Fibroblast of skin of right biceps (primary cell): Measurements from ENCODE around the gene CBFB.
"Not testable (repeated sequence)": the region's sequence is repeated elsewhere in the genome, so short reads cannot be mapped to it uniquely, and the experiment has no call there.

Experiments
- DNase-seq: peaks from one replicate; pipeline ENCODE4 v3.0.0-alpha.2; 2013

Gene CBFB

DNA sequence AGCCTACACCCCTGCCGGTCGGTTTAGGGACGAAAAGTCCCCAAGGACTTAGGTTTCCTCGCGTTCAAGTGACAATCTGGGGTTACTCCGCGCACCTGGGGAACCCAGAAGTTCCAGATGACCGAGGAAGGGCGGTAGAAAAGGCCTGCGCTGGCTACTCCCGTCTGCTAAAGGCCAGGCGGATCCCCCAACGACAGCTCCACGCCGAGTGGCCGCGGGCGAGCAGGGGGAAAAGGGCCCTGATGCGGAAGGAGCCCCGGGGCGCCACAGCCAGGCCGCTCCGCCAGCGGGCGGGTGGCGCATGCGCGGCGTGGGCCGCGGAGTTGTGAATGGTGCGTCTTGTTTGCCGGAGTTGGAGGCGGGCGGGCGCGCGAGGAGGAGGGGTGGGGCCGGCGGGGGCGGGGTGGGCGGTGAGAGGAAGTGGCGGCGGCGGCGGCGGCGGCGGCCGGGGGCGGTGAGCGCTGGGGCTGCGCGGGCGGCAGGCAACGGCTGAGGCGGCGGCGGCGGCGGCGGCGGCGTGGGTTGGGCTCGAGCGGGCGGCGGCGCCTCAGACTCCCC lies at the start of gene CBFB:
TSS of gene CBFB (plus strand) at position 454 of the 558 bp plus-strand sequence. CDS start 259 bp downstream, outside the sequence.
- DNase-seq: peak; percentile 95

- DNase-seq: no peak
Measured at GRCh38 chr16:66983033-66983432, 45.9 kb upstream of the CBFB start.

DNA sequence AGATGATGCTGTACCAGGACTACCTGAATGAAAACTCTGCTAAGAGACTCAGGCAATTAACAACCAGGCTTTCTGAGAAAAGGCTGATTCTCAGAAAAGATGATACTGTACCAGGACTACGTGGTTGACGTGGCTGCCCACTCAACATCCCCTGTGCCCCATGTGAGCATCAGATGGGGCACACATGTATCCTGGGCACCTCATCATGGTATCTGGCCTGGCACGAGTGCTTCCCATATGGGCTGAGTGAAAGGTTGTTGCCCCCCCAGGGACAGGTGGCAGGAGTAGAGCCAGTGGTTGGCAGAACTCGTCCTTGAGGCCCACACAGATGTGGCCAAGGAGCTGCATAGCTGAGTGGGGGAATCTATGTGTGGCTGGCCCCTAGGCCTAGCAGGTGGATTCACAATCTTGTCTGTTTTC lies 44.0 kb upstream of the CBFB start:
- DNase-seq: no peak

- no peak for DNase-seq
Measured at GRCh38 chr16:66986559-66986958, 42.4 kb upstream of the CBFB start.

GRCh38 chr16:66988197-66988788 lies 40.7 kb upstream of the CBFB start, which contains the start of gene CES4A:
TSS of gene CES4A (plus strand) at chr16:66988589. CDS start at chr16:66988773, 184 bp downstream.
- DNase-seq: no peak

- no peak for DNase-seq
Measured at GRCh38 chr16:66991545-66992077, 37.3 kb upstream of the CBFB start.

DNA sequence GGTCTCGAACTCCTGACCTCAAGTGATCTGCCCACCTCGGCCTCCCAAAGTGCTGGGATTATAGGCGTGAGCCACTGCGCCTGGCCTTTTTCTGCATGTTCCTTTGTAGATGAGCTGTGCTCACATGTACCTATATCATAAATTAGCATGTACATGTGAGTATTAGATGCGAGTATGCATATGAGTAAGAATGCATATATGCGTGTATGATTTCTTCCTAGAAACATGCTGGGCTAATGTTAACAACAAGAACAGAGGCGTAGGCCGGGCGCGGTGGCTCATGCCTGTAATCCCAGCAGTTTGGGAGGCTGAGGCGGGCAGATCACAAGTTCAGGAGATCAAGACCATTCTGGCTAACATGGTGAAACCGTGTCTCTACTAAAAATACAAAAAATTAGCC lies 35.4 kb upstream of the CBFB start:
- DNase-seq: not testable (repeated sequence)

DNA sequence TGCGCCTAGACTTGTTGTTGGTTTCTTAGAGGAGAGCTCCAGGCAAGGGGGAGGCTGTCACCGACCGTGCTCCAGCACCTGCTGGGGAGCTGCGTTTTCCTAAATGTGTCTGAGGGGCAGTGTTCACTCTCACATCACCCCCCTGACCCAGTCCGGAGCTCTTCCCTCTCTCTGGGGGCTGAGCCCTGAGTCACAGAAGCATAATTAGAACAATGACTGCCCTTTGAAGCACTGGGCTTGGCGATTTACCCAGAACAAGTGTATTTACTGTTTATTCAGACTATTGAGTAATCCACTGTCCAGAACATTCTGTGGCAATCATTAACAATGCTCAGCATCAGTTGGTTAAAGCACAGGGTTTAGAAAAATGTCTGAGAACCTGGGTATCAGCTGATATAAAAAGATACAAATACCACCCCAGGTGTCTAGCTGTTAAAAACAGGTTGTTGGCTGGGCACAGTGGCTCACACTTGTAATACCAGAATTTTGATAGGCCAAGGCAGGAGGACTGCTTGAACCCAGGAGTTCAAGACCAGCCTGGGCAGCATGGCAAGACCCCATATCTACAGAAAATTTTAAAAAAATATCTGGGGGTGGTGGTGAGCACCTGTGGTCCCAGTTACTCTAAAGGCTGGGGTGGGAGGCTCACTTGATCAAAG lies 32.5 kb upstream of the CBFB start:
- no peak for DNase-seq

- no peak for DNase-seq
Measured at GRCh38 chr16:66996983-66997358, 32.0 kb upstream of the CBFB start.

DNA sequence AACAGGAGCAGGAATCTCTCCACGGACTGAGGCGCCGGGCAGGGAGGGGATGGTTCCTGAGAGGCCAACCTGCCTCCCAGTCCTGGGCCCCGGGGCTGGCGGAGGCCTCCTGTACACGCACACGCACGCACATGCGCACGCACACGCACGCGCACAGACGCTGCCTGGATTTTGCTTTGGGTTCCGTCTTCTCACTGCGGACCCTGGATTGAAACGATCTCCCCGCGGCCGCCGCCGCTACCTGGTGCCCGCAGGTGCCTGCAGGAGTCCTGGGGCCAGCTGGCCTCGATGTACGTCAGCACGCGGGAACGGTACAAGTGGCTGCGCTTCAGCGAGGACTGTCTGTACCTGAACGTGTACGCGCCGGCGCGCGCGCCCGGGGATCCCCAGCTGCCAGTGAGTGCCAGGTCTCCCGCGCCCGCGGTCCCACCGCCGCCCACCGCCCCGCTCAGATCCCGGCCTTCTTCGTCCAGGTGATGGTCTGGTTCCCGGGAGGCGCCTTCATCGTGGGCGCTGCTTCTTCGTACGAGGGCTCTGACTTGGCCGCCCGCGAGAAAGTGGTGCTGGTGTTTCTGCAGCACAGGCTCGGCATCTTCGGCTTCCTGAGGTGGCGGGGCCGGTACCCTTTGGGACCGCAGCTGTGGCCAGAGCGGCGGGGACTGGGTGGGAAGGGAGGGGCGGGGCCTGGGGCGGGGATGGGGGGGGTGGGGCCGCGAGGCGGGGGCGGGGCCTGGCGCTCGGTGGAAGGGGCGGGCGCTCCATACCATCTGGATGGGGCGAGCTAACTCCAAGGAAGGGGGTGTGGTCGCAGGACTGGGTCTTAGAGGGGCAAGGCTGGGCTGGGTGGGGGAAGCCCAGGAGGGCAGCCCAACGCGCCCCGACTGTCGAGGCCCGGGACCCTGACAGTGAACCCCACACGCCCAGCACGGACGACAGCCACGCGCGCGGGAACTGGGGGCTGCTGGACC lies 28.3 kb upstream of the CBFB start:
- DNase-seq: no peak

DNA sequence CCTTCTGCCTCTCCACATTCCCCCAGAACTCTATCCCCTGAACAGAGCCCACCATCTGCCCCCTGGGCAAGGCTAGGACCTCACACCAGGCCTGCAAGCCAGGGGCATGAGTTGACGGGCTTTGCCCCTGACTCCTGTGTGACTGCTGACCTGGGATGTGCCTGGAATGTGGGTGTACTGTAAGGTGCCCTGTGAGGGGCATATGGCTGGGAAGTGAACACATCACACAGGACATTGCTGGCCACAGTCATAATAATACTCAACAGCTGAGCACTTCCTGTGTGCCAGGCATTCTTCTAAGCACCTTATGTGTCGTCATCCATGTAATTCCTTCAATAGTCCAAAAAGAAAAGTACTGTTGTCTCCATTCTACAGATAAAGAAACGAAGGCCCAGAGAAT lies 27.2 kb upstream of the CBFB start:
- DNase-seq: no peak

GRCh38 chr16:67006930-67007658 lies 21.9 kb upstream of the CBFB start:
- DNase-seq: peak; percentile 47

DNA sequence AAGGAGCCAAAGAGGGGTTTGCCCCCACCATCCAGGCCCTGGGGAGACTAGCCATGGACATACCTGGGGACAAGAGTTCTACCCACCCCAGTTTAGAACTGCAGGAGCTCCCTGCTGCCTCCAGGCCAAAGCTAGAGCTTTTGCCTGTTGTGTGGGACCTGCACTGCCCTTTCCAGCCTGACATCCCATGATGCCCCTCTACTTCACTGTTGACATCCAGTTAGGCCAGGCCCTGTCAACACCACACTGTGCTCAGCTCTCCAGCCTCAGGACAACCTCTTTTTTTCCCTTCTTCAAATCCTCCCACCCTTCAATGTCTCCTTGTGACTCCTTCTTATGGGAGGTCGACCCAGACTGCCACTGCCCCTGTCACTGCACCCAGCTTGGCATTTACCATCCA lies 19.8 kb upstream of the CBFB start:
- no peak for DNase-seq

DNA sequence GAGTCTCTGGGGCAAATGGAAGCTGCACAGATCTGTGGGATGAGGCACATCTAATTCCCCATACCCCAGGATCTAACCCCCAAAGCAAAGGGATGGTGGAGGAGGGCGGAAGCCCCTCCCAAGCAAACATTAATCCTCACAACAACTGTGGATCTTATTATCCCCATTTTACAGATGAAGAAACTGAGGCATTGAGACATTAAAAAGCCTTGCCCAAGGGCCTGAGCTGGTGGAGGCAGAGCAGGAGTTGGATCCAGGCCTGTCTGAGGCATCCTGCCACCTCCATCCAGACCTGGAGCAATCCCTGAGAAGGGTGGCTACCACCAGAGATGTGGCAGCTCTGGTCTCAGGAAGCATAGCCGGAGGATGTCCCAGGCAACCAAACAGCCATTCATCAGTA lies 17.7 kb upstream of the CBFB start:
- no peak for DNase-seq

DNA sequence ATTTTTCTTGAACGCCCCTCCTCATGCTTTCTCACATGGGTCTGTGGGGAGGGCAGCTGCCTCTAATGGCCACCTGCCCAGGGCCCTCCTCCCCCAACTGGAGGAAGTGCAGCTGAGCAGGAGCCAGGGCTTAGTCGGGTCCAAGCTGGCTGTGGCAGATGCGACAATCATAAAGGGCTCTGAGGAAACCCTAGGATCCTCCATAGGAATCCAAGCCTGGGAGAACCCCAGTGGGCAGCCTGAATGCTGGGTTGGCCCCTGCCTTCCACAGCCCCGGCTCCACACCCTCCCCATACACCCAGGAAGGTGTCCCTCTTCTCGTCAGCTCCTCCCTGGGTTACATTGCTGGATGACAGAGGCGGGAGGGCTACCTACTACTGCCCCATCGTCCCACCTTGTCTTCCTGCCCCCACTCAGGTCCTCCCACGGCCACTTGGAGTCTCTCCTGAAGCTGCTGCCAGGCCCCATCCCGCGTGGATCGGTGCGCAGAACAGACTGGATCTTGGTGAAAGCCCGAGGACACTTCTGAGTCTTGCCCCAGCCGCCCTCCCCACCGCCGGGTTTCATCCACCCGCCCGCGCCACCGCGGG lies 15.6 kb upstream of the CBFB start:
- DNase-seq: no peak

GRCh38 chr16:67013823-67014633 lies 14.9 kb upstream of the CBFB start:
- DNase-seq: peak; percentile 84

- no peak for DNase-seq
Measured at GRCh38 chr16:67014634-67015312, 14.2 kb upstream of the CBFB start.

GRCh38 chr16:67015313-67015731 lies 13.6 kb upstream of the CBFB start:
- no peak for DNase-seq

GRCh38 chr16:67016143-67016542 lies 12.8 kb upstream of the CBFB start:
- no peak for DNase-seq

GRCh38 chr16:67016681-67017420 lies 12.1 kb upstream of the CBFB start:
- DNase-seq: no peak
